ENCODE measurements around the gene CCSAP. TPM values are rescaled to one million over a fixed set of nuclear protein-coding genes. Genes with fewer than 3 reads are reported as not detected.

CCSAP gene
- total RNA-seq, 4 donors from 2014 or later: 2.5 to 3.8 (median 3.5) TPM; not detected in 1

GRCh38 chr1:229377429-229377828 is 34.6 kb upstream of the CCSAP start:
- in situ Hi-C loops (cut with MboI; ENCODE audit: low pct_ligation_motif_present in 1 of 4, low pct_unique_long_range_greater_than_20kb in 1 of 4, low sequenced_read_pairs in 3 of 4) (no loop called here), intact Hi-C loops (cut with DNase I; ENCODE audit: low total_unique reads) (no loop called here)
- DNase-seq: no peak
- Histone ChIP-seq H3K4me1 (no peaks in the 10 kb centered on the region), H3K4me3 (no peak overlapping the region), H3K9me3 (no peaks in the 10 kb centered on the region), H3K27me3 (peaks cover 4% of the 10 kb centered on the region), H3K27ac (no peak overlapping the region), H3K36me3 (no peaks in the 10 kb centered on the region)
- TF ChIP-seq EP300 (IDR thresholded peaks at IDR 0.05; ENCODE audit: low read depth) (no peak), POLR2A (IDR thresholded peaks at IDR 0.05) (no peak), POLR2AphosphoS5 (IDR thresholded peaks at IDR 0.05) (no peak)
- TF ChIP-seq, protein P1, sequence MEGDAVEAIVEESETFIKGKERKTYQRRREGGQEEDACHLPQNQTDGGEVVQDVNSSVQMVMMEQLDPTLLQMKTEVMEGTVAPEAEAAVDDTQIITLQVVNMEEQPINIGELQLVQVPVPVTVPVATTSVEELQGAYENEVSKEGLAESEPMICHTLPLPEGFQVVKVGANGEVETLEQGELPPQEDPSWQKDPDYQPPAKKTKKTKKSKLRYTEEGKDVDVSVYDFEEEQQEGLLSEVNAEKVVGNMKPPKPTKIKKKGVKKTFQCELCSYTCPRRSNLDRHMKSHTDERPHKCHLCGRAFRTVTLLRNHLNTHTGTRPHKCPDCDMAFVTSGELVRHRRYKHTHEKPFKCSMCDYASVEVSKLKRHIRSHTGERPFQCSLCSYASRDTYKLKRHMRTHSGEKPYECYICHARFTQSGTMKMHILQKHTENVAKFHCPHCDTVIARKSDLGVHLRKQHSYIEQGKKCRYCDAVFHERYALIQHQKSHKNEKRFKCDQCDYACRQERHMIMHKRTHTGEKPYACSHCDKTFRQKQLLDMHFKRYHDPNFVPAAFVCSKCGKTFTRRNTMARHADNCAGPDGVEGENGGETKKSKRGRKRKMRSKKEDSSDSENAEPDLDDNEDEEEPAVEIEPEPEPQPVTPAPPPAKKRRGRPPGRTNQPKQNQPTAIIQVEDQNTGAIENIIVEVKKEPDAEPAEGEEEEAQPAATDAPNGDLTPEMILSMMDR (IDR thresholded peaks at IDR 0.05): no peak
- WGBS, 2 donors (ENCODE audit: low coverage in 1 of 2): 88 to 92% methylated on average over 2 to 10 of the region's 10 CpGs

DNA sequence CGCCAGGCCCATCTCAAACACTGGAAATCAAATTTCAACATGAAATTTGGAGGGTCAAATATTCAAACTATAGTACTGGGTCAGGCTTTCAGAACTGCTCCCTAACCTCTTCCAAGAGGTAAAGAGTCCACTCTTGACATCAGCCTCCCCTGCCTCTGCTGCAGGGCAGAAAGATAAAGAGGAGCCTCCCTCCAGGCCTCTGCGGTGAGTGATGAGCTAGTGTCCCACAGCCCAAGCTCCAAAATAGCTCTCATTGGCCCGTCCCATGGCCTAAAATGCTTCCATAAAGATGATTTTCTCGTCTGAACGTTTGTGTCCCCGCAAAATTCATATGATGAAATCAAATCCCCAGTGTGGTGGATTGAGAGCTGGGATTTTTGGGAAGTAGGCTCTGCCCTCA is 33.7 kb upstream of the CCSAP start:
- no peak overlapping the region for H3K27ac ChIP-seq
- H3K4me3 ChIP-seq: no peak overlapping the region
- WGBS, 2 donors (ENCODE audit: low coverage in 1 of 2): 90% methylated on average over 6 of the region's 6 CpGs; no CpG with 5 or more reads in 1 of the 2 donors
- no peaks in the 10 kb centered on the region for H3K4me1 ChIP-seq
- no peaks in the 10 kb centered on the region for H3K9me3 ChIP-seq
- DNase-seq: no peak
- in situ Hi-C loops (cut with MboI; ENCODE audit: low pct_ligation_motif_present in 1 of 4, low pct_unique_long_range_greater_than_20kb in 1 of 4, low sequenced_read_pairs in 3 of 4) (no loop called here), intact Hi-C loops (cut with DNase I; ENCODE audit: low total_unique reads) (no loop called here)
- TF ChIP-seq POLR2A (IDR thresholded peaks at IDR 0.05) (no peak), POLR2AphosphoS5 (IDR thresholded peaks at IDR 0.05) (no peak), EP300 (IDR thresholded peaks at IDR 0.05; ENCODE audit: low read depth) (no peak)
- TF ChIP-seq, protein P1 (IDR thresholded peaks at IDR 0.05): no peak
- no peaks in the 10 kb centered on the region for H3K36me3 ChIP-seq
- H3K27me3 ChIP-seq: no peaks in the 10 kb centered on the region

DNA sequence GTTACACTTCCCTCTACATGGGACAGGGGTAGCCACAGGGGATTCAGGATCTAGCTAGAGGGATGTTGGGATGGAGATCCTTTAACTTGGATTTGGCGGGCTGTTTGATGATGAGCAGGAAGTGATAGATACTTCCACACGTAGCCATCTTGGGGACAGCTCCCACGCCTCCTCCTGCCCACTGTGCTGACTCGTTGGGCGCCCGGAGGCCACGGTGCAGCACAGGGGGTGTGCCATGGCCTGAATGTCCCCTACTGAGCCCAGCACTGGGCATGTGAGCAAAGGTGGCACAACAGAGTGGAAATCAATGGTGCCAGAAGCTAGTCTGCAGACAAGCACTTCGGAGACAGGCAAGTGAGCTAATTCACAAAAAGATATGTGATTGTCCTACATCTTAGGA is 31.6 kb upstream of the CCSAP start:
- Histone ChIP-seq H3K4me3 (no peak overlapping the region), H3K36me3 (no peaks in the 10 kb centered on the region), H3K27me3 (no peaks in the 10 kb centered on the region), H3K9me3 (no peaks in the 10 kb centered on the region), H3K4me1 (no peaks in the 10 kb centered on the region), H3K27ac (no peak overlapping the region)
- no peak for DNase-seq
- 90 to 100% methylated on average over 1 to 8 of the region's 8 CpGs for WGBS, 2 donors (ENCODE audit: low coverage in 1 of 2)
- TF ChIP-seq EP300 (IDR thresholded peaks at IDR 0.05; ENCODE audit: low read depth) (no peak), POLR2A (IDR thresholded peaks at IDR 0.05) (no peak), POLR2AphosphoS5 (IDR thresholded peaks at IDR 0.05) (no peak)
- TF ChIP-seq, protein P1 (IDR thresholded peaks at IDR 0.05): no peak
- intact Hi-C loops (cut with DNase I; ENCODE audit: low total_unique reads): no loop called here
- in situ Hi-C loops (cut with MboI; ENCODE audit: low pct_ligation_motif_present in 1 of 4, low pct_unique_long_range_greater_than_20kb in 1 of 4, low sequenced_read_pairs in 3 of 4): no loop called here

- H3K27ac ChIP-seq: no peak overlapping the region
- no peaks in the 10 kb centered on the region for H3K36me3 ChIP-seq
- intact Hi-C loops (cut with DNase I; ENCODE audit: low total_unique reads) (no loop called here), in situ Hi-C loops (cut with MboI; ENCODE audit: low pct_ligation_motif_present in 1 of 4, low pct_unique_long_range_greater_than_20kb in 1 of 4, low sequenced_read_pairs in 3 of 4) (no loop called here)
- H3K4me1 ChIP-seq: no peaks in the 10 kb centered on the region
- no peaks in the 10 kb centered on the region for H3K27me3 ChIP-seq
- TF ChIP-seq, protein P1 (IDR thresholded peaks at IDR 0.05): no peak
- TF ChIP-seq POLR2A (IDR thresholded peaks at IDR 0.05) (no peak), EP300 (IDR thresholded peaks at IDR 0.05; ENCODE audit: low read depth) (no peak), POLR2AphosphoS5 (IDR thresholded peaks at IDR 0.05) (no peak)
- no peak overlapping the region for H3K4me3 ChIP-seq
- H3K9me3 ChIP-seq: no peaks in the 10 kb centered on the region
- no peak for DNase-seq
- WGBS, 2 donors (ENCODE audit: low coverage in 1 of 2): 86% methylated on average over 6 of the region's 6 CpGs; no CpG with 5 or more reads in 1 of the 2 donors
Observed at GRCh38 chr1:229373395-229373794, 30.5 kb upstream of the CCSAP start.
